Measurements from ENCODE around the gene SYCP2L.

SYCP2L gene

GRCh38 chr6:10886691-10887502, at the start of gene SYCP2L:
TSS of gene SYCP2L (plus strand) at chr6:10887052. CDS start at chr6:10887127, 75 bp downstream.
- Histone ChIP-seq H3K4me3 (peak within 1 kb of the TSS; percentile 65), H3K27ac (no peak within 1 kb of the TSS)
- TF ChIP-seq CTCF (IDR thresholded peaks at IDR 0.05): no peak
- DNase-seq (ENCODE audit: low spot score): no peak

GRCh38 chr6:10837622-10837994, 49.2 kb upstream of the SYCP2L start:
- peak overlapping the region; percentile 81 for H3K4me3 ChIP-seq
- TF ChIP-seq CTCF (IDR thresholded peaks at IDR 0.05): no peak
- no peak for DNase-seq (ENCODE audit: low spot score)
- H3K27ac ChIP-seq: peak overlapping the region in 1 of 2 donors; percentile 52

- TF ChIP-seq CTCF (IDR thresholded peaks at IDR 0.05): no peak
- Histone ChIP-seq H3K4me3 (peak within 1 kb of the TSS; percentile 81), H3K27ac (peak within 1 kb of the TSS in 1 of 2 donors; percentile 52)
- DNase-seq (ENCODE audit: low spot score): peak; percentile 85
These were observed 48.7 kb upstream of the SYCP2L start, which contains the start of gene MAK for GRCh38 chr6:10837995-10838793. TSS of gene MAK (minus strand) at chr6:10838539. CDS start at chr6:10830648, 7,891 bp downstream.

GRCh38 chr6:10838794-10839333, 48.0 kb upstream of the SYCP2L start:
- no peak for TF ChIP-seq CTCF (IDR thresholded peaks at IDR 0.05)
- no peak for DNase-seq (ENCODE audit: low spot score)

GRCh38 chr6:10843554-10843953, 43.3 kb upstream of the SYCP2L start:
- DNase-seq (ENCODE audit: low spot score): no peak
- no peak for TF ChIP-seq CTCF (IDR thresholded peaks at IDR 0.05)
- Histone ChIP-seq H3K4me3 (no peak overlapping the region), H3K27ac (no peak overlapping the region)

More at GRCh38 chr6:10838794-10839333, 48.0 kb upstream of the SYCP2L start:
- Histone ChIP-seq H3K27ac (no peak overlapping the region), H3K4me3 (peak overlapping the region; percentile 81)

- no peak for TF ChIP-seq CTCF (IDR thresholded peaks at IDR 0.05)
- no peak for DNase-seq (ENCODE audit: low spot score)
- Histone ChIP-seq H3K4me3 (no peak overlapping the region), H3K27ac (no peak overlapping the region)
These were observed 39.2 kb upstream of the SYCP2L start for GRCh38 chr6:10847684-10848083.

Measured in coronary artery (tissue), 2 donors.